Measurements from ENCODE around the gene SPPL3.
A peak's percentile ranks its signal among the peaks of the same experiment; 100 is the strongest.

SPPL3 gene

GRCh38 chr12:120844768-120845449 is 59.2 kb downstream of the SPPL3 start:
- CTCF ChIA-PET, result interaction anchor here (0.6 kb wide), 3 partner anchors 18 to 235 kb away, joined by 3 read pairs; no protein-coding TSS in a partner anchor

GRCh38 chr12:120844297-120844696 is 59.9 kb downstream of the SPPL3 start:
- H3K4me1 ChIP-seq (ENCODE audit: control insufficient read depth, insufficient read depth, low read length), result peaks cover 19% of the 10 kb centered on the region
- ChIA-PET POLR2A (no interaction called here), CTCF (interaction anchor here (0.6 kb wide), 1 partner anchor 124 kb away, joined by 3 read pairs; no protein-coding TSS in a partner anchor)
- H3K27ac ChIP-seq (ENCODE audit: extremely low read depth, low read depth, low read length), result no peak overlapping the region
- TF ChIP-seq OVOL3 (tag by site-specific recombination; IDR thresholded peaks at IDR 0.05) (no peak), EGR2 (tag by site-specific recombination; IDR thresholded peaks at IDR 0.05; ENCODE audit: low read depth) (peak; percentile 80), ZNF530 (tag by site-specific recombination; IDR thresholded peaks at IDR 0.05; ENCODE audit: low read depth) (no peak), ZNF76 (tag by site-specific recombination; IDR thresholded peaks at IDR 0.05; ENCODE audit: borderline replicate concordance, low read depth) (no peak), ZFHX2 (tag by site-specific recombination; conservative IDR thresholded peaks at IDR 0.05) (peak; percentile 84)
- no peak overlapping the region for H3K4me3 ChIP-seq (ENCODE audit: low read depth, low read length)
- no peaks in the 10 kb centered on the region for H3K9me3 ChIP-seq (ENCODE audit: control insufficient read depth, insufficient read depth, low read depth, low read length)
- no peaks in the 10 kb centered on the region; a peak in 1 of 3 replicates for H3K36me3 ChIP-seq (ENCODE audit: control insufficient read depth in 2 of 2, insufficient read depth in 1 of 2, low read length in 2 of 2)

More at GRCh38 chr12:120844768-120845449, 59.2 kb downstream of the SPPL3 start:
- Histone ChIP-seq H3K9me3 (ENCODE audit: control insufficient read depth, insufficient read depth, low read depth, low read length) (no peaks in the 10 kb centered on the region), H3K4me3 (ENCODE audit: low read depth, low read length) (no peak overlapping the region), H3K27ac (ENCODE audit: extremely low read depth, low read depth, low read length) (no peak overlapping the region), H3K36me3 (ENCODE audit: control insufficient read depth in 2 of 2, insufficient read depth in 1 of 2, low read length in 2 of 2) (no peaks in the 10 kb centered on the region; a peak in 1 of 3 replicates), H3K4me1 (ENCODE audit: control insufficient read depth, insufficient read depth, low read length) (peaks cover 19% of the 10 kb centered on the region)
- POLR2A ChIA-PET, result no interaction called here
- TF ChIP-seq GFI1B (tag by site-specific recombination; IDR thresholded peaks at IDR 0.05), result no peak
- no peak for TF ChIP-seq ZNF184 (tag by site-specific recombination; IDR thresholded peaks at IDR 0.05)
- TF ChIP-seq ZNF155 (tag by site-specific recombination; IDR thresholded peaks at IDR 0.05), result no peak
- no peak for TF ChIP-seq HOXC10 (CRISPR knock-in tag; IDR thresholded peaks at IDR 0.05)
- TF ChIP-seq ZBTB11 (tag by site-specific recombination; conservative IDR thresholded peaks at IDR 0.05; ENCODE audit: low read depth), result no peak
- no peak for TF ChIP-seq ZNF266 (tag by site-specific recombination; IDR thresholded peaks at IDR 0.05; ENCODE audit: low read depth)
- peak; percentile 64; the same call in 1 of the 2 replicates for TF ChIP-seq PRDM4 (tag by site-specific recombination; IDR thresholded peaks at IDR 0.05)
- peak; percentile 54; the same call in 1 of the 2 replicates for TF ChIP-seq ZNF600 (tag by site-specific recombination; IDR thresholded peaks at IDR 0.05)
- TF ChIP-seq ZNF366 (tag by site-specific recombination; conservative IDR thresholded peaks at IDR 0.05), result no peak
- TF ChIP-seq ZNF521 (tag by site-specific recombination; IDR thresholded peaks at IDR 0.05), result no peak
- no peak for TF ChIP-seq KLF9 (tag by site-specific recombination; IDR thresholded peaks at IDR 0.05; ENCODE audit: low read depth)
- no peak for TF ChIP-seq BCL6B (tag by site-specific recombination; IDR thresholded peaks at IDR 0.05)
- no peak for TF ChIP-seq ZNF16 (tag by site-specific recombination; IDR thresholded peaks at IDR 0.05; ENCODE audit: low read depth)

All from HEK293 (cell line).